Measurements from ENCODE around the gene TTC3. TPM values are rescaled to one million over a fixed set of nuclear protein-coding genes. Genes with fewer than 3 reads are reported as not detected.

The TTC3 gene
- total RNA-seq, 2 experiments from 2014 or later, result 75.4 to 85.6 TPM

- ATAC-seq (ENCODE audit: low read depth), result no peak
- peaks cover 11% of the 10 kb centered on the region for H3K4me1 Mint-ChIP-seq
Measured at GRCh38 chr21:37184784-37185593, 111.9 kb downstream of the TTC3 start.

DNA sequence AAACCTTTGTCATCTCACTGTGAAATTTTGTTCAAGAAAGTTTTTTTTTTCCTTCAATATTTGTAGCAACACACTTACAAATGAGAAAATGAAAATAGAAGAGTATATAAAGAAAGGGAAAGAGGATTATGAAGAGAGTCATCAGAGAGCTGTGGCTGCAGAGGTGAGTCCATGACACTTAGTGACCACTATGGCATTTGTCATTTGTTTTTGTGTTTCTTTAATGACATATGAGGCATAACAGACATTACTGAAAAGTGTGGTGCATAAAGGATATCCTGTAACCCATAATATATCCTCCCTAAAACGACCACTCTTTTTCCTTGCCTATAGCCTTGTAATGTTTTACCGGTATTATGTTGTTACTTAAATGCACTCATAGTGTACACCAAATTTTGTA, 113.9 kb downstream of the TTC3 start:
- POLR2A ChIA-PET, result no interaction called here
- H3K9me3 Mint-ChIP-seq, result no peaks in the 10 kb centered on the region
- H3K4me3 Mint-ChIP-seq, result no peak overlapping the region
- DNase-seq (no peak), ATAC-seq (ENCODE audit: low read depth) (peak; percentile 67)
- H3K27me3 Mint-ChIP-seq, result no peaks in the 10 kb centered on the region
- H3K36me3 Mint-ChIP-seq, result peaks cover 33% of the 10 kb centered on the region
- no peak overlapping the region for H3K27ac Mint-ChIP-seq
- H3K4me1 Mint-ChIP-seq, result peaks cover 12% of the 10 kb centered on the region

More at GRCh38 chr21:37184784-37185593, 111.9 kb downstream of the TTC3 start:
- H3K27ac Mint-ChIP-seq, result peak overlapping the region; percentile 54
- DNase-seq, result no peak
- POLR2A ChIA-PET, result interaction anchor here (1.0 kb wide), 1 partner anchor 36 kb away, joined by 3 read pairs; no protein-coding TSS in a partner anchor
- no peaks in the 10 kb centered on the region for H3K27me3 Mint-ChIP-seq
- no peak overlapping the region for H3K4me3 Mint-ChIP-seq
- peaks cover 38% of the 10 kb centered on the region for H3K36me3 Mint-ChIP-seq
- H3K9me3 Mint-ChIP-seq, result no peaks in the 10 kb centered on the region

DNA sequence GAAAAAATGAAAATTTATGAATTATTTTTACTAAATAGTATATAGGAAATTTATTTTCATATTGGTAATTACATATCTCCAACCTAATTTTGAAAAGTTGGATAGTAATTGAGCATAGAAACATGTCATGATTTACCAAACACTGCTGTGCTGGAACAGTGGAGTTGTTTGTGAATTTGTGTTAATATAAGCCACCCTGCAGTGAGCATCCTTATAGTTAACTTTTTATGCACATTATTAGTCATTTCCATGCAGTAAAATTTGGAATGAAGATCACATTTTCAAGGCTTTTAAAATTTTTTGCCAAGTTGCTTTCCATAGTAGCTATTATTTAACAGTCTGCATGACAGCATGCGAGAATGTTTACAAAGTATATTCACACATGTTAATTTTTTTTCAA, 115.8 kb downstream of the TTC3 start:
- no peak overlapping the region for H3K27ac Mint-ChIP-seq
- H3K4me3 Mint-ChIP-seq, result no peak overlapping the region
- H3K27me3 Mint-ChIP-seq, result no peaks in the 10 kb centered on the region
- peaks cover 14% of the 10 kb centered on the region for H3K4me1 Mint-ChIP-seq
- peaks cover 20% of the 10 kb centered on the region for H3K36me3 Mint-ChIP-seq
- ATAC-seq (ENCODE audit: low read depth) (no peak), DNase-seq (no peak)
- POLR2A ChIA-PET, result no interaction called here
- no peaks in the 10 kb centered on the region for H3K9me3 Mint-ChIP-seq

DNA sequence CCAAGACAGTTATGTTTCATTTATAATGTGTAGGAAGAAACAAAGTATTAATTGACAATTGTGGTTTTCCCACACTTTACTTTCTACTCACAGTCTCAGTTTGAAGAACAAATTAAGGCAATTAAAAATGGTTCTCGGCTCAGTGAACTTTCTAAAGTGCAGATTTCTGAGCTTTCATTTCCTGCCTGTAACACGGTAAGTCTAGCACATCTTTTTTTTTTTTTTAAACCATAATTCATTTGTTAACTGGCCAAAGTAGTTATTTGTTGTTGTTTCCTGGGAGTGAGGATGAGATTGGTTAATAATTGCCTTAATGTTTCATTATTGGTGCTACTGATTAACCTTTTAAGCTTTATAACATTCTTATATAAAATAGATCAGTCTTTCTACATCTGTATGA, 119.0 kb downstream of the TTC3 start:
- Mint-ChIP-seq H3K27ac (no peak overlapping the region), H3K9me3 (no peaks in the 10 kb centered on the region), H3K36me3 (peaks cover 23% of the 10 kb centered on the region), H3K27me3 (no peaks in the 10 kb centered on the region), H3K4me1 (peaks cover 6% of the 10 kb centered on the region), H3K4me3 (no peak overlapping the region)
- POLR2A ChIA-PET, result no interaction called here
- no peak for ATAC-seq (ENCODE audit: low read depth)
- DNase-seq, result no peak

- no peaks in the 10 kb centered on the region for H3K9me3 Mint-ChIP-seq
- peaks cover 18% of the 10 kb centered on the region for H3K36me3 Mint-ChIP-seq
- H3K4me1 Mint-ChIP-seq, result peaks cover 4% of the 10 kb centered on the region
- POLR2A ChIA-PET, result no interaction called here
- ATAC-seq (ENCODE audit: low read depth) (no peak), DNase-seq (no peak)
- no peaks in the 10 kb centered on the region for H3K27me3 Mint-ChIP-seq
- H3K27ac Mint-ChIP-seq, result no peak overlapping the region
- no peak overlapping the region for H3K4me3 Mint-ChIP-seq
Measured at GRCh38 chr21:37193006-37193405, 120.0 kb downstream of the TTC3 start.

DNA sequence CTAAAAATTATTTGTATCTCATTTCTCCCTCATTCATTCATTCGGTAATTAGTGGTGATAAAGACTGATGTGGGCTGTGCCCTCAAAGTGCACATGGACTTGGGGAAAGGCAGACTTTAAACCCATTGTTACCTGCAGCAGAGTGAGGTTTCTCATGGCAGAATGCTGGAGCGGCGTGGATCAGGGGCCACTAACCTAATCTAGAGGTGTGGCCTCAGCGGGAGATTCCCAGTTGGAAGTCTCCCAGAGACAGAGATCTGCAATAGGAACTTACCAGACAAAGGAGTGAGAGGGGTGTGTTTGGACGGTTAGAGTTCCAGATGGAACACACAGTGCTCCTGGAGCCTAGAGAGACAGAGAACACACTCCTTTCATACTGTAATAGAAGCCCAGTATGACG, 120.6 kb downstream of the TTC3 start:
- ATAC-seq (ENCODE audit: low read depth) (no peak), DNase-seq (no peak)
- Mint-ChIP-seq H3K36me3 (peaks cover 19% of the 10 kb centered on the region), H3K27ac (no peak overlapping the region), H3K9me3 (no peaks in the 10 kb centered on the region), H3K27me3 (no peaks in the 10 kb centered on the region), H3K4me1 (peaks cover 4% of the 10 kb centered on the region), H3K4me3 (no peak overlapping the region)
- POLR2A ChIA-PET, result no interaction called here

- no peaks in the 10 kb centered on the region for H3K9me3 Mint-ChIP-seq
- POLR2A ChIA-PET, result no interaction called here
- DNase-seq (no peak), ATAC-seq (ENCODE audit: low read depth) (no peak)
- no peaks in the 10 kb centered on the region for H3K27me3 Mint-ChIP-seq
- peaks cover 4% of the 10 kb centered on the region for H3K4me1 Mint-ChIP-seq
- H3K36me3 Mint-ChIP-seq, result peaks cover 11% of the 10 kb centered on the region
- H3K4me3 Mint-ChIP-seq, result no peak overlapping the region
- no peak overlapping the region for H3K27ac Mint-ChIP-seq
Measured at GRCh38 chr21:37195059-37195458, 122.0 kb downstream of the TTC3 start.

GRCh38 chr21:37195610-37196009, 122.6 kb downstream of the TTC3 start:
- Mint-ChIP-seq H3K27ac (no peak overlapping the region), H3K36me3 (peaks cover 11% of the 10 kb centered on the region), H3K9me3 (no peaks in the 10 kb centered on the region), H3K27me3 (no peaks in the 10 kb centered on the region), H3K4me3 (no peak overlapping the region), H3K4me1 (peaks cover 4% of the 10 kb centered on the region)
- POLR2A ChIA-PET, result no interaction called here
- no peak for ATAC-seq (ENCODE audit: low read depth)
- no peak for DNase-seq

GRCh38 chr21:37196847-37197246, 123.8 kb downstream of the TTC3 start:
- Mint-ChIP-seq H3K9me3 (no peaks in the 10 kb centered on the region), H3K4me1 (peaks cover 3% of the 10 kb centered on the region), H3K27me3 (no peaks in the 10 kb centered on the region), H3K36me3 (peaks cover 13% of the 10 kb centered on the region), H3K4me3 (no peak overlapping the region), H3K27ac (no peak overlapping the region)
- no peak for DNase-seq
- ATAC-seq (ENCODE audit: low read depth), result no peak
- POLR2A ChIA-PET, result no interaction called here

DNA sequence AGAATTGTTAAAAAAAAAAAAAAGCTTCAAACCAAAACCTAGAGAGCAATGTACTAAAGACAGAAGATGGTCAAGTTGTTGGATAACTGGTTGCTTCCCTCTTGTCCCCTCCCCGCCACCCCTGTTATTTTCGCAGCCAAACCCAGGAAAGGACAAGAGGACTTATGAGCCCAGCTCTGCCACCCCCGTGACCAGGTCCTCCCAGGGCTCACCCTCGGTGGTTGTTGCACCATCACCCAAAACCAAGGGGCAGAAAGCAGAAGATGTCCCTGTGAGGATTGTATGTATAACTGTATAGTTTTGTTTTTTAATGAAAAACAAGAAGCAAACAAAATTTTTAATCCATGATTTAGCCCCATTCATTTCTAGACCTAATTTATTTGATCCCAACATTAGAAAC, 124.7 kb downstream of the TTC3 start:
- no peak for DNase-seq
- H3K4me3 Mint-ChIP-seq, result no peak overlapping the region
- H3K27me3 Mint-ChIP-seq, result no peaks in the 10 kb centered on the region
- H3K4me1 Mint-ChIP-seq, result peaks cover 2% of the 10 kb centered on the region
- ATAC-seq (ENCODE audit: low read depth), result no peak
- H3K27ac Mint-ChIP-seq, result no peak overlapping the region
- peaks cover 19% of the 10 kb centered on the region for H3K36me3 Mint-ChIP-seq
- H3K9me3 Mint-ChIP-seq, result no peaks in the 10 kb centered on the region
- POLR2A ChIA-PET, result no interaction called here

DNA sequence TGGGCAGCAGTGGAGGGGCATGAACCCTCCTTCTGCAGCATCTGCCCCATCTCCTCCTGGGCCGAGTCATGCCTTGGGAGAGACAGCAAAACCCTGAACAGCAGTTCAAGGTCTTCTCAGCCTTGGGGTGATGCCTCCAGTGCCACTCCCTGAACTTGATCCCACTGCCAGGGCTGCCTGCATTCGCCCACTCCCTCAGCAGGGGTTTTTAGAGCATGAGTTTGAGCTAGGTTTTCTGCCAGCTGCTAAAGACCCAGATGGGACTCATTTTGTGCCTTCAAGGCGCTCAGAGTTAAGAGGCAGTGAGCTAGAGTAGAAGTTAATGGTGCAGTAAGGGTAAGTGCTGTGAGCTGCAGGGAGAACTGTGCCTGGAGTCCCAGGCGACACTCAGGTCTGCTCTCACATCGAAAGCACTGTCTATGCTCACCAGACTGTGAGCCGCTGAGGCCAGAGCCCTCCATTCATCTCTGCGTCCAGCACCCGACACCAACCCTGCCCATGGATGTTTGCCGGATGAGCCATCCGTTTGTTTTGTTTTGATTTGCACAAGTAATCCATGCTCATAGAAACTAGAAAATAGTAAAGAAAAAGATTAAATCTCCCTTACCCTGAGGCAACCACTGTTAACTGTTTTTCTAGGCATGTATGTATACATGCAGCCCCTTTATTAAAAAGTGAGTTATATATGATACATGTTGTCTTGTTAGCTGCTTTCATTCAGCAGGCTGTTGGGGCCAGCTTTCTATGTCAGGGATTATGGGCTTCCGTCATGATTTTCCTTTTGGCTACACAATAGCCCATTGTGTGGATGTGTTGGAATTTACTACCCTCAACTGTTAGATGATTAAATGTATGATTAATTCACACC, 126.2 kb downstream of the TTC3 start:
- no peak overlapping the region for H3K27ac Mint-ChIP-seq
- H3K9me3 Mint-ChIP-seq, result no peaks in the 10 kb centered on the region
- POLR2A ChIA-PET, result no interaction called here
- ATAC-seq (ENCODE audit: low read depth) (no peak), DNase-seq (no peak)
- H3K27me3 Mint-ChIP-seq, result no peaks in the 10 kb centered on the region
- H3K4me1 Mint-ChIP-seq, result peaks cover 2% of the 10 kb centered on the region
- H3K36me3 Mint-ChIP-seq, result peaks cover 22% of the 10 kb centered on the region
- H3K4me3 Mint-ChIP-seq, result no peak overlapping the region

- ATAC-seq (ENCODE audit: low read depth) (no peak), DNase-seq (no peak)
- Mint-ChIP-seq H3K9me3 (no peaks in the 10 kb centered on the region), H3K27me3 (no peaks in the 10 kb centered on the region), H3K4me1 (no peaks in the 10 kb centered on the region), H3K36me3 (peaks cover 16% of the 10 kb centered on the region), H3K27ac (no peak overlapping the region), H3K4me3 (no peak overlapping the region)
- POLR2A ChIA-PET, result no interaction called here
Measured at GRCh38 chr21:37200641-37201480, 127.8 kb downstream of the TTC3 start.
